ENCODE data around the gene RBM38. TPM values are rescaled to one million over a fixed set of nuclear protein-coding genes. Genes with fewer than 3 reads are reported as not detected.

RBM38 gene
- total and polyA plus RNA-seq, 2 of the 4 experiments (the other 2 are of a cell fraction) = 5.2 to 11.9 TPM

- TF ChIP-seq MAZ (IDR thresholded peaks at IDR 0.05; ENCODE audit: borderline replicate concordance, low read depth, low read length) (no peak), CEBPB (IDR thresholded peaks at IDR 0.05; ENCODE audit: low read depth, low read length) (no peak), CHD1 (IDR thresholded peaks at IDR 0.05; ENCODE audit: low read depth, low read length) (no peak), SMC3 (IDR thresholded peaks at IDR 0.05; ENCODE audit: low read depth, low read length) (no peak), POLR2A (IDR thresholded peaks at IDR 0.05; ENCODE audit: low read depth, low read length) (no peak), CTCF (conservative IDR thresholded peaks at IDR 0.05; ENCODE audit: low read depth, low read length) (no peak)
- in situ Hi-C loops (cut with MboI; ENCODE audit: low sequenced_read_pairs) (loop anchor here (10.0 to 25.0 kb wide), 3 partner anchors 211 to 1654 kb away; partner anchors contain the start of genes ATP5F1E and PRELID3B), dilution Hi-C loops (cut with HindIII; ENCODE audit: low sequenced_read_pairs, unreplicated experiment) (no loop called here), intact Hi-C loops (cut with micrococcal nuclease) (loop anchor here (10.0 kb wide), 1 partner anchor 831 kb away; no protein-coding TSS in a partner anchor)
- whole genome bisulfite sequencing, 2 experiments (ENCODE audit: extremely low coverage in 2 of 2, insufficient read length in 1 of 2) = 95% methylated on average over 4 of the region's 20 CpGs; no CpG with 5 or more reads in 1 of the 2 experiments
- no peaks in the 10 kb centered on the region for H3K9me3 ChIP-seq (ENCODE audit: control insufficient read depth, insufficient read depth, low read length)
- ChIA-PET POLR2A (ENCODE audit: unreplicated experiment) (no interaction called here), CTCF (interaction anchor here (0.6 to 1.7 kb wide), 2 partner anchors 112 to 829 kb away, joined by 3 to 4 read pairs; no protein-coding TSS in a partner anchor)
- no peak overlapping the region for H3K4me3 ChIP-seq (ENCODE audit: insufficient read depth, low read depth, low read length)
- no peak overlapping the region for H3K56ac ChIP-seq (ENCODE audit: extremely low read depth, insufficient read depth, low read length)
- H3K36me3 ChIP-seq (ENCODE audit: control insufficient read depth, insufficient read depth, low read length) = peaks cover 12% of the 10 kb centered on the region
- BruUV-seq (replicated peaks) = no TSS peak
- no peaks in the 10 kb centered on the region for H3K4me1 ChIP-seq (ENCODE audit: control insufficient read depth, insufficient read depth, low read length)
- H2AFZ ChIP-seq (replicated peaks; ENCODE audit: low read length, poor library complexity) = no peak overlapping the region
- H3K4ac ChIP-seq (ENCODE audit: low read depth, low read length) = no peak overlapping the region
- H3K27ac ChIP-seq (ENCODE audit: insufficient read depth, low read length) = no peak overlapping the region
- H4K91ac ChIP-seq (ENCODE audit: insufficient read depth, low read depth, low read length) = no peak overlapping the region
- no peak overlapping the region for H2AK5ac ChIP-seq (ENCODE audit: low read depth, low read length)
- H4K8ac ChIP-seq (ENCODE audit: low read depth in 2 of 2, low read length in 2 of 2) = no peak overlapping the region
- no peak overlapping the region for H2BK5ac ChIP-seq (ENCODE audit: low read depth, low read length, poor library complexity, severe bottlenecking)
- no peaks in the 10 kb centered on the region for H3K27me3 ChIP-seq (ENCODE audit: control insufficient read depth, insufficient read depth, low read length)
- H2AK9ac ChIP-seq (replicated peaks; ENCODE audit: low read depth, low read length, poor library complexity) = no peak overlapping the region
- H3K9ac ChIP-seq (ENCODE audit: low read depth, low read length) = no peak overlapping the region
- H4K5ac ChIP-seq (ENCODE audit: low read depth, low read length) = no peak overlapping the region
- H2BK20ac ChIP-seq (ENCODE audit: low read depth, low read length) = no peak overlapping the region
- DNase-seq = no peak
- ATAC-seq (ENCODE audit: low read depth) = no peak
- no peaks in the 10 kb centered on the region for H3K79me1 ChIP-seq (ENCODE audit: low read depth in 1 of 2, low read length in 2 of 2)
- no peak overlapping the region for H3K4me2 ChIP-seq (ENCODE audit: low read depth, low read length)
- H3K23ac ChIP-seq (ENCODE audit: low read depth, low read length) = no peak overlapping the region
- no peaks in the 10 kb centered on the region for H3K9me1 ChIP-seq (ENCODE audit: insufficient read depth, low read length)
- no peak overlapping the region for H2BK15ac ChIP-seq (ENCODE audit: low read depth, low read length)
- no peak overlapping the region for H2BK120ac ChIP-seq (ENCODE audit: low read depth, low read length)
- H3K18ac ChIP-seq (ENCODE audit: low read depth, low read length) = no peak overlapping the region
- no peaks in the 10 kb centered on the region; the same call in 1 of the 2 replicates for H4K20me1 ChIP-seq (ENCODE audit: insufficient read depth, low read length)
- no peak overlapping the region for H3K14ac ChIP-seq (replicated peaks; ENCODE audit: low read depth, low read length)
Measured at GRCh38 chr20:57383447-57384347, 7.5 kb upstream of the RBM38 start.

Data from IMR-90 (cell line).